HCT116 (cell line): ENCODE results near the gene MRPS12. TPM values are rescaled to one million over a fixed set of nuclear protein-coding genes. Genes with fewer than 3 reads are reported as not detected.

Experiments
- ATAC-seq: fragments of 200-7000 bp; cut with Tn5 transposase; 2 replicates; pipeline ENCODE4 v1.9.1; 2020; ENCODE audit warnings: mild to moderate bottlenecking, moderate library complexity
- BruUV-seq: library from RNA; stranded (reverse); fragments of 400-500 nt; replicated peaks from 2 replicates; lab custom pipeline; 2021; lab: Mats Ljungman, UMichigan
- CTCF ChIA-PET: fragments of 300-600 bp; sonication (Branson Sonifier 250); formaldehyde crosslinking; loops from one replicate; lab custom pipeline; 2021; ENCODE audit warnings: antibody characterized with exemption; lab: Charles Lee
- POLR2A ChIA-PET: fragments of 300-600, 350-600 bp; sonication (Branson Sonifier 250); formaldehyde crosslinking; loops from one replicate; lab custom pipeline; 2021; ENCODE audit warnings: antibody characterized with exemption; lab: Charles Lee
- RAD21 ChIA-PET, 2 experiments: fragments of 300-600 bp; sonication (Branson Sonifier 250); formaldehyde crosslinking; loops; one replicate each; lab custom pipeline; 2023; ENCODE audit warnings: low total read pairs in 2 of 2; ENCODE audit not compliant: uncharacterized antibody in 2 of 2, unreplicated experiment in 2 of 2, low non-redundant PET in 1 of 2; lab: Charles Lee
- DNase-seq: peaks from one replicate; pipeline ENCODE4 v3.0.0-alpha.2; 2010; ENCODE audit warnings: low read depth, low spot score
- H2AFZ ChIP-seq: fragments of 200-600 bp; shearing (Covaris generic), sonication (generic); 2 replicates; pipeline ENCODE4 v1.6.1; 2017; ENCODE audit warnings: low read depth, mixed run types, mixed read lengths, antibody characterized with exemption, low read length; ENCODE audit not compliant: poor library complexity, severe bottlenecking
- H3K27ac ChIP-seq: 2 replicates; pipeline ENCODE4 v1.5.1; 2012; ENCODE audit warnings: low read depth, low read length
- H3K27me3 ChIP-seq: fragments of 200-600 bp; sonication (generic); 2 replicates; pipeline ENCODE4 v1.6.1; 2016; ENCODE audit warnings: mixed run types, low read length, mixed read lengths; ENCODE audit not compliant: insufficient read depth
- H3K36me3 ChIP-seq, 2 experiments: fragments of 200-500 bp in 1 of 2; fragments of 200-600 bp in 1 of 2; sonication (Bioruptor generic) in 1 of 2; sonication (generic) in 1 of 2; 2 replicates each; pipeline versions ENCODE4 v1.5.1 to v1.6.1; 2014 to 2016; ENCODE audit warnings: low read length in 2 of 2, inconsistent platforms in 1 of 2, mixed read lengths in 1 of 2, mixed run types in 1 of 2; ENCODE audit not compliant: insufficient read depth in 2 of 2, control insufficient read depth in 1 of 2
- H3K4me1 ChIP-seq, 2 experiments: fragments of 200-600 bp in 1 of 2; sonication (generic) in 1 of 2; 2 replicates each; pipeline versions ENCODE4 v1.5.1 to v1.6.1; 2012 to 2017; ENCODE audit warnings: low read length in 2 of 2, inconsistent platforms in 1 of 2, mild to moderate bottlenecking in 1 of 2, mixed read lengths in 1 of 2, mixed run types in 1 of 2, moderate library complexity in 1 of 2; ENCODE audit not compliant: insufficient read depth in 2 of 2, control insufficient read depth in 1 of 2
- H3K4me2 ChIP-seq: fragments of 200-600 bp; sonication (generic); 2 replicates; pipeline ENCODE4 v1.6.1; 2017; ENCODE audit warnings: mixed run types, low read length, mixed read lengths
- H3K4me3 ChIP-seq, 2 experiments: fragments of 200-600 bp in 1 of 2; sonication (generic) in 1 of 2; replicated peaks in 1 of 2; 2 replicates each; pipeline ENCODE4 v1.5.1; 2011 to 2016; ENCODE audit warnings: low read length in 2 of 2, control low read depth in 1 of 2, low read depth in 1 of 2, mild to moderate bottlenecking in 1 of 2, mixed read lengths in 1 of 2, mixed run types in 1 of 2
- H3K79me2 ChIP-seq: fragments of 200-600 bp; sonication (generic); 2 replicates; pipeline ENCODE4 v1.6.1; 2017; ENCODE audit warnings: mild to moderate bottlenecking, mixed run types, low read length, moderate library complexity, mixed read lengths; ENCODE audit not compliant: insufficient read depth
- H3K9ac ChIP-seq: fragments of 200-600 bp; sonication (generic); 2 replicates; pipeline ENCODE4 v1.6.1; 2016; ENCODE audit warnings: low read length, mixed read lengths
- H3K9me2 ChIP-seq: fragments of 200-600 bp; sonication (generic), shearing (Covaris generic); 2 replicates; pipeline ENCODE4 v1.6.1; 2017; ENCODE audit warnings: mixed run types, mild to moderate bottlenecking, moderate library complexity; ENCODE audit not compliant: insufficient read depth
- H3K9me3 ChIP-seq, 2 experiments: fragments of 200-500 bp in 1 of 2; fragments of 200-600 bp in 1 of 2; sonication (Bioruptor generic) in 1 of 2; sonication (generic) in 1 of 2; 2 replicates each; pipeline ENCODE4 v1.6.1; 2014 to 2017; ENCODE audit warnings: low read length in 2 of 2, mixed read lengths in 2 of 2, inconsistent platforms in 1 of 2, low read depth in 1 of 2, mild to moderate bottlenecking in 1 of 2, mixed run types in 1 of 2, moderate library complexity in 1 of 2; ENCODE audit not compliant: control insufficient read depth in 1 of 2, insufficient read depth in 1 of 2
- H4K20me1 ChIP-seq: fragments of 200-600 bp; sonication (generic), shearing (Covaris generic); 2 replicates; pipeline ENCODE4 v1.6.1; 2017; ENCODE audit warnings: mixed run types, mild to moderate bottlenecking, moderate library complexity; ENCODE audit not compliant: insufficient read depth
- CEBPB ChIP-seq: IDR thresholded peaks from 2 replicates; pipeline ENCODE4 v1.6.1; 2012; ENCODE audit warnings: low read depth
- EGR1 ChIP-seq: IDR thresholded peaks from 2 replicates; pipeline ENCODE4 v1.6.1; 2012; ENCODE audit warnings: low read depth
- ELF1 ChIP-seq: IDR thresholded peaks from 2 replicates; pipeline ENCODE4 v1.6.1; 2012; ENCODE audit warnings: low read depth, borderline replicate concordance
- EZH2phosphoT487 ChIP-seq: fragments of 200-600 bp; IDR thresholded peaks from 2 replicates; pipeline ENCODE4 v1.6.1; 2018; ENCODE audit warnings: antibody characterized with exemption, borderline replicate concordance
- FOSL1 ChIP-seq: IDR thresholded peaks from 2 replicates; pipeline ENCODE4 v1.6.1; 2012; ENCODE audit warnings: low read depth
- JUND ChIP-seq: IDR thresholded peaks from 2 replicates; pipeline ENCODE4 v1.6.1; 2012
- RAD21 ChIP-seq: IDR thresholded peaks from 2 replicates; pipeline ENCODE4 v1.6.1; 2012; ENCODE audit warnings: low read depth, mild to moderate bottlenecking
- REST ChIP-seq: IDR thresholded peaks from 2 replicates; pipeline ENCODE4 v1.6.1; 2012; ENCODE audit warnings: low read depth
- SIN3A ChIP-seq: IDR thresholded peaks from 2 replicates; pipeline ENCODE4 v1.6.1; 2012; ENCODE audit warnings: low read depth
- TCF7L2 ChIP-seq: IDR thresholded peaks from 2 replicates; pipeline ENCODE4 v1.7.0; 2011; ENCODE audit warnings: borderline replicate concordance, inconsistent platforms; ENCODE audit not compliant: insufficient read depth, insufficient read length; ENCODE audit errors: extremely low read depth
- YY1 ChIP-seq: IDR thresholded peaks from 2 replicates; pipeline ENCODE4 v1.6.1; 2011; ENCODE audit warnings: low read length, low read depth, moderate library complexity, mild to moderate bottlenecking; ENCODE audit not compliant: insufficient replicate concordance; ENCODE audit errors: extremely low read depth
- ZBTB33 ChIP-seq: IDR thresholded peaks from 2 replicates; pipeline ENCODE4 v1.6.1; 2011; ENCODE audit warnings: mild to moderate bottlenecking, low read length, moderate library complexity; ENCODE audit not compliant: insufficient replicate concordance; ENCODE audit errors: extremely low read depth
- ZFX ChIP-seq: fragments of 450-650 bp; IDR thresholded peaks from 2 replicates; pipeline ENCODE4 v1.6.1; 2017
- ZNF274 ChIP-seq: fragments of 200-500 bp; sonication (Bioruptor generic); IDR thresholded peaks from 2 replicates; pipeline ENCODE4 v1.6.1; 2014; ENCODE audit warnings: mild to moderate bottlenecking, low read depth, low read length, inconsistent platforms
- intact Hi-C: fragments of 100-400 bp; cut with micrococcal nuclease; formaldehyde crosslinking; loops from 2 replicates; pipeline ENCODE4 v1.10.0; 2022
- total RNA-seq: library from RNA; stranded (reverse); gene quantifications from one replicate; pipeline ENCODE4 v1.2.1, GENCODE V29; 2021; ENCODE audit not compliant: unreplicated experiment

MRPS12 gene
- total RNA-seq, 1 experiment from 2014 or later, result 97.7 TPM

GRCh38 chr19:38978326-38978689 lies 47.6 kb downstream of the MRPS12 start:
- no peak overlapping the region for H3K4me2 ChIP-seq
- H3K4me3 ChIP-seq, result no peak overlapping the region
- H3K9me3 ChIP-seq, result peaks cover 0 to 5% of the 10 kb centered on the region in 2 experiments; a peak in 2 of 4 replicates
- POLR2A ChIA-PET, result no interaction called here
- H3K27me3 ChIP-seq, result no peaks in the 10 kb centered on the region
- no peak overlapping the region for H3K9ac ChIP-seq
- RAD21 ChIA-PET, result no interaction called here
- H3K36me3 ChIP-seq, result no peaks in the 10 kb centered on the region
- H3K27ac ChIP-seq, result no peak overlapping the region
- ATAC-seq (no peak), DNase-seq (no peak)
- H3K4me1 ChIP-seq, result peaks cover 8 to 11% of the 10 kb centered on the region in 2 experiments; a peak in 3 of 4 replicates
- CTCF ChIA-PET, result no interaction called here
- intact Hi-C loops, result no loop called here
- TF ChIP-seq YY1, result no peak
- no peak for TF ChIP-seq EGR1
- TF ChIP-seq SIN3A, result no peak
- TF ChIP-seq EZH2phosphoT487, result no peak
- no peak for TF ChIP-seq CEBPB
- no peak for TF ChIP-seq ZFX
- TF ChIP-seq ZBTB33, result no peak
- TF ChIP-seq FOSL1, result no peak
- no peak for TF ChIP-seq ELF1
- no peak for TF ChIP-seq JUND
- TF ChIP-seq REST, result no peak
- no peak for TF ChIP-seq TCF7L2
- TF ChIP-seq ZNF274, result no peak
- TF ChIP-seq RAD21, result no peak
- H2AFZ ChIP-seq, result no peak overlapping the region
- H3K9me2 ChIP-seq, result no peaks in the 10 kb centered on the region
- H4K20me1 ChIP-seq, result no peaks in the 10 kb centered on the region
- peaks cover 12% of the 10 kb centered on the region; the same call in 1 of the 2 replicates for H3K79me2 ChIP-seq
- BruUV-seq, result no TSS peak
